A549 (cell line): ENCODE results near the gene TM2D3.

ENCODE experiments used
- HDAC2 ChIP-seq: fragments of 200-600 bp; sonication (generic); IDR thresholded peaks from 2 replicates; pipeline ENCODE4 v1.6.1; 2016
- KDM1A ChIP-seq: fragments of 200-600 bp; sonication (generic); IDR thresholded peaks from 2 replicates; pipeline ENCODE4 v1.6.1; 2016; ENCODE audit warnings: low read depth, mild to moderate bottlenecking
- MAFK ChIP-seq: fragments of 450-650 bp; IDR thresholded peaks from 2 replicates; pipeline ENCODE4 v1.6.1; 2014; ENCODE audit not compliant: partially characterized antibody
- POLR2AphosphoS2 ChIP-seq: conservative IDR thresholded peaks from 2 replicates; pipeline ENCODE4 v1.6.1; 2012; ENCODE audit warnings: low read length, improper control_type of control experiment, inconsistent platforms
- RFX5 ChIP-seq: fragments of 450-650 bp; IDR thresholded peaks from 2 replicates; pipeline ENCODE4 v1.7.1; 2014; ENCODE audit warnings: antibody characterized with exemption, mild to moderate bottlenecking, moderate library complexity
- SMC3 ChIP-seq: fragments of >200 bp; sonication (Bioruptor Twin); formaldehyde crosslinking; IDR thresholded peaks from 3 replicates; pipeline ENCODE4 v1.6.1; 2018; ENCODE audit warnings: inconsistent platforms
- SREBF2 ChIP-seq: fragments of 450-650 bp; IDR thresholded peaks from 2 replicates; pipeline ENCODE4 v1.6.1; 2014; ENCODE audit warnings: mild to moderate bottlenecking, moderate library complexity
- TFCP2L1 ChIP-seq: fragments of 250-450 bp; sonication (Bioruptor Pico); IDR thresholded peaks from 2 replicates; pipeline ENCODE4 v1.5.0; 2021; ENCODE audit warnings: mild to moderate bottlenecking
- ZFP36 ChIP-seq: fragments of 450-650 bp; IDR thresholded peaks from 2 replicates; pipeline ENCODE4 v1.6.1; 2014; ENCODE audit warnings: borderline replicate concordance; ENCODE audit not compliant: partially characterized antibody
- TF ChIP-seq, protein P1 (sequence below): fragments of >200 bp; sonication (Bioruptor Twin); formaldehyde crosslinking; IDR thresholded peaks from 3 replicates; pipeline ENCODE4 v1.5.1; 2016
- TF ChIP-seq, protein P2 (sequence below): fragments of 200-600 bp; sonication (generic); IDR thresholded peaks from 2 replicates; pipeline ENCODE4 v1.6.1; 2016; ENCODE audit warnings: antibody characterized with exemption, mild to moderate bottlenecking, moderate library complexity
- TF ChIP-seq, protein P3 (sequence below): fragments of 450-650 bp; IDR thresholded peaks from 2 replicates; pipeline ENCODE4 v1.6.1; 2014; ENCODE audit warnings: antibody characterized with exemption

DNA sequence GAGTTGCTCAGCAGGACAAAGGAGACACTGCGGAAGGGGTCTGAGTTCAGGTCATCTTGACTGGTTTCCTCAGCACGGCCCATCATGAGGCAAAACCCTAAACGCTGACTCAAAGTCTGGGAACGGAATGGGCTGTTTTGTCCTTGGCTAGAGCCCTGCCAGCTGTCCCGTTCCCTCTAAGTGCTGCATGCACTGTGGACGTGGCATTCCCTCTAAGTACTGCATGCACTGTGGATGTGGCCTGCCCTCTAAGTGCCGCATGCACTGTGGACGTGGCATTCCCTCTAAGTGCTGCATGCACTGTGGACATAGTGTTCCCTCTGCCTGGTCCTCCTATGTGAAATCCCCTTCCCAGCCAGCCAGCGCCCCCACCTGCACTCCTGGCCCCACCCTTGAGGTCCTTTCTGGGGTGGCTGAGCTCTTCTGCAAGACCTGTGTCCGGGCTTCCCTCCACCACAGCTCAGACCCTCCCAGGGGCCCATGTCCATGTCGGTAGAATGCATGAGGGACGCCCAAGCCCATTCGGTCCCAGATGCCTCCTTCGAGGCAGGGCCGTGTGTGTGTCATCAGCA is 36.7 kb downstream of the TM2D3 start:
- TF ChIP-seq RFX5 (no peak), TFCP2L1 (no peak), KDM1A (no peak), SMC3 (no peak), HDAC2 (no peak), MAFK (no peak), SREBF2 (no peak), ZFP36 (no peak), POLR2AphosphoS2 (no peak)
- TF ChIP-seq, protein P1, sequence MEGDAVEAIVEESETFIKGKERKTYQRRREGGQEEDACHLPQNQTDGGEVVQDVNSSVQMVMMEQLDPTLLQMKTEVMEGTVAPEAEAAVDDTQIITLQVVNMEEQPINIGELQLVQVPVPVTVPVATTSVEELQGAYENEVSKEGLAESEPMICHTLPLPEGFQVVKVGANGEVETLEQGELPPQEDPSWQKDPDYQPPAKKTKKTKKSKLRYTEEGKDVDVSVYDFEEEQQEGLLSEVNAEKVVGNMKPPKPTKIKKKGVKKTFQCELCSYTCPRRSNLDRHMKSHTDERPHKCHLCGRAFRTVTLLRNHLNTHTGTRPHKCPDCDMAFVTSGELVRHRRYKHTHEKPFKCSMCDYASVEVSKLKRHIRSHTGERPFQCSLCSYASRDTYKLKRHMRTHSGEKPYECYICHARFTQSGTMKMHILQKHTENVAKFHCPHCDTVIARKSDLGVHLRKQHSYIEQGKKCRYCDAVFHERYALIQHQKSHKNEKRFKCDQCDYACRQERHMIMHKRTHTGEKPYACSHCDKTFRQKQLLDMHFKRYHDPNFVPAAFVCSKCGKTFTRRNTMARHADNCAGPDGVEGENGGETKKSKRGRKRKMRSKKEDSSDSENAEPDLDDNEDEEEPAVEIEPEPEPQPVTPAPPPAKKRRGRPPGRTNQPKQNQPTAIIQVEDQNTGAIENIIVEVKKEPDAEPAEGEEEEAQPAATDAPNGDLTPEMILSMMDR, result no peak
- TF ChIP-seq, protein P2, sequence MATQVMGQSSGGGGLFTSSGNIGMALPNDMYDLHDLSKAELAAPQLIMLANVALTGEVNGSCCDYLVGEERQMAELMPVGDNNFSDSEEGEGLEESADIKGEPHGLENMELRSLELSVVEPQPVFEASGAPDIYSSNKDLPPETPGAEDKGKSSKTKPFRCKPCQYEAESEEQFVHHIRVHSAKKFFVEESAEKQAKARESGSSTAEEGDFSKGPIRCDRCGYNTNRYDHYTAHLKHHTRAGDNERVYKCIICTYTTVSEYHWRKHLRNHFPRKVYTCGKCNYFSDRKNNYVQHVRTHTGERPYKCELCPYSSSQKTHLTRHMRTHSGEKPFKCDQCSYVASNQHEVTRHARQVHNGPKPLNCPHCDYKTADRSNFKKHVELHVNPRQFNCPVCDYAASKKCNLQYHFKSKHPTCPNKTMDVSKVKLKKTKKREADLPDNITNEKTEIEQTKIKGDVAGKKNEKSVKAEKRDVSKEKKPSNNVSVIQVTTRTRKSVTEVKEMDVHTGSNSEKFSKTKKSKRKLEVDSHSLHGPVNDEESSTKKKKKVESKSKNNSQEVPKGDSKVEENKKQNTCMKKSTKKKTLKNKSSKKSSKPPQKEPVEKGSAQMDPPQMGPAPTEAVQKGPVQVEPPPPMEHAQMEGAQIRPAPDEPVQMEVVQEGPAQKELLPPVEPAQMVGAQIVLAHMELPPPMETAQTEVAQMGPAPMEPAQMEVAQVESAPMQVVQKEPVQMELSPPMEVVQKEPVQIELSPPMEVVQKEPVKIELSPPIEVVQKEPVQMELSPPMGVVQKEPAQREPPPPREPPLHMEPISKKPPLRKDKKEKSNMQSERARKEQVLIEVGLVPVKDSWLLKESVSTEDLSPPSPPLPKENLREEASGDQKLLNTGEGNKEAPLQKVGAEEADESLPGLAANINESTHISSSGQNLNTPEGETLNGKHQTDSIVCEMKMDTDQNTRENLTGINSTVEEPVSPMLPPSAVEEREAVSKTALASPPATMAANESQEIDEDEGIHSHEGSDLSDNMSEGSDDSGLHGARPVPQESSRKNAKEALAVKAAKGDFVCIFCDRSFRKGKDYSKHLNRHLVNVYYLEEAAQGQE, result no peak
- TF ChIP-seq, protein P3, sequence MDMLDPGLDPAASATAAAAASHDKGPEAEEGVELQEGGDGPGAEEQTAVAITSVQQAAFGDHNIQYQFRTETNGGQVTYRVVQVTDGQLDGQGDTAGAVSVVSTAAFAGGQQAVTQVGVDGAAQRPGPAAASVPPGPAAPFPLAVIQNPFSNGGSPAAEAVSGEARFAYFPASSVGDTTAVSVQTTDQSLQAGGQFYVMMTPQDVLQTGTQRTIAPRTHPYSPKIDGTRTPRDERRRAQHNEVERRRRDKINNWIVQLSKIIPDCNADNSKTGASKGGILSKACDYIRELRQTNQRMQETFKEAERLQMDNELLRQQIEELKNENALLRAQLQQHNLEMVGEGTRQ, result no peak
